GM21825 (cell line): ENCODE data around the gene GPC1.

ENCODE experiments used
- ATAC-seq: cut with Tn5 transposase; IDR thresholded peaks from one replicate; pipeline ENCODE4 v1.9.1; 2021; ENCODE audit warnings: mild to moderate bottlenecking, moderate library complexity; ENCODE audit not compliant: unreplicated experiment

Gene GPC1

DNA sequence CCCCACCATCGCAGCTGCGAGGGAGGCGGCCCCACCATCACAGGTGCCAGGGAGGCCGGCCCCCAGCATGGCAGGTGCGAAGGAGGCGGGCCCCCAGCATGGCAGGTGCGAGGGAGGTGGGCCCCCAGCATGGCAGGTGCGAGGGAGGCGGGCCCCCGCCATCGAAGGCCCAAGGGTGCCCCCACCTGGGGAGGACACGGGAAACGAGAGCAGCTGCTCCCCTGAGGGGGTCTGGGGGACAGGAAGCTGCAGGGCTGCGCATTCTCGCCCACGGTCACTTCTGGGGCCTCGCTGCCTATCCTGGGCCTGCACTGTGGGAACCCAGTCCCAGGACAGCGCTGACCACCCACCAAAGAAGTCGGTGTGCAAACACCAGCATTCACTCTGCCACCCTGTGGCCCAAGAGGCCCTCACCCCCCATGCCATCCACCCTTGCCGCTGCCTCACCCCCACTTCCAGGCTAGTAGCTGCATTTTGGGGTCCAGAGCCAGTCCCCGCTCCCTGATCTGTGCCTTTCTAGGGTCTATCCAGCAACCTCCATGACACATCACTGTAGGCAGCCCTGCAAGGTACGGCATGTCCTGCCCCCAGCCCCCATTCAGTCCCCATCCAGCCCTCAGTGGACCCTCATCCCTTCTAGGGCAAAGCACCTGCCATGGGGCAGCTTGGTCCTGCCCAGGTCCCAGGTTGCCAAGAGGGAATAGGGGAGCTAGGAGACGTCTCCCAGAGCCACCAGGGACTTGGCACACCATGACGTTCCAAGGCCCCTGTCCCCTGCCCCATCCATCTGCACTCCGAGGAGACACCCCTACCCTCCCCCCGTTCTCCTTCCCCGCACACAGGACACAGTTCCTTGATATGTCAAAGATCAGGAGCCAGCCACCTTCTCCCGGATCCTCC lies 24.0 kb upstream of the GPC1 start:
- ATAC-seq, result no peak

DNA sequence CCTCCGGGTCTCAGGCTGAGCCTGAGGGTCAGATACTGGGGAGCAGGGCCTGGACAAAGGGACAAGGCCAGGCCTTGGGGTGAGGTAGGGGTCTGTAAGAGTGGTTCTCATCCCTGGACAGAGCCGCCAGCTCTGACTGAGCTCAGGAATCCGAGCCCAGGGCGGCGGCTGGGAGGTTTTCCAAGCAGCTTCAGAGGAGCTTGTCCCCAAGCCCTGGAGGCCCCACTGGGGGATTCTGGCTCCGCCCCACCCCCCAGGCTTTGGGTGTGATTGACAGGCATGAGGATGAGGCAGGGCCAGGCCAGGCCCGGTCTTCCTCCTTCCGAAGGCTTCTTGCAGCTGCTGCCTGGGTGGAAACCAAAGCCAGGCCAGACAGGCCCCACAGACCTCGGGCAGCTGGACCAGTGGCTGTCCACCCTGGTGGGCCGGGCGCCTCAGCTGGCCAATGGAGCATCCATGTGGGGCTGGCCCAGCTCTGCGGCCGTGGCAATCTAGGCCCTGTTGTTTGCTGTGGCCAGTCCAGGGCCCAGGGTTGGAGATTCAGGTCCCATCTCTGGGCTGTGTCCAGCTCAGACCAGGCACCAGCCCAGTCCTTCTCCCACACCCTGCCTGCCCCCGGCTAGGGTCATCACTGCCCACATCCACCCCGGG lies 23.1 kb upstream of the GPC1 start:
- ATAC-seq, result no peak

DNA sequence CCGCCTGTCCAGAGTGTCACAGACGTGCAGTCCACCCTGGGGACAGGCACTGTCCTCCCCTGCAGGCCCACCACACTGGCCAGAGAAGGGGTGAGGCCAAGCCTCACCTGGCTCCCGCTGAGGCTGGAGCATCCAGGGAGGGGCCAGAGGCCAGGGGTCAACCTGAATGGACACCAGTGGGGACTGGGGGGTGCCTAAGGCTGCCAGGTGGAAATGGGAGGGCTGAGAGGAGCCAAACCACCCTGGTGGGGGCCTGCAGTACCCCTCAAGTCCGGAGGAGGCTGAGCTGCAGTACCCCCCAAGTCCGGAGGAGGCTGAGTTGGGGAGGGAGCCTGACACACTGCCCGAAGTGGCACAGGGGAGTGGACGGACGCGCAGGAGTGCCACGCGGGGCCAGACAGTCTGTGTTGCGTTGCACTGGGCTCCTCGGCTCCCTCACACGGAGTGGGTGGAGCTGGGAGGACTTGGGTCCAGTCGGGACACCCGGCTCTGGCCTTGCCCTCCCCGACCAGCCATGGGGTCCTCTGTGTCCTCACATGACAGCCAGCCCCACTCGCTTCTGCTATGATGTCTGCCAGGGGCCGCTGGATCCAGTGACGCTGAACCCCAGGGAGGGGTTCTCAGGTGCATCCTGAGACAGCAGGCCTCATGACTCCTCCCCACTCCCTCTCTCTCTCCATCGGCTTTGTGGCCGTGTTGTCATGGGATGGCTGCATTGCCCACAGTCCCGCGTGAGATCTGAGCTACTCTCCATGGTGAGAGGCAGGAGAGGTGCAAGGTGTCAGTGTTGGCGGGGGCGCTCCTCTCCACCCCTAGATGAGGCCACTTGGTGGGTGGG lies 22.3 kb upstream of the GPC1 start:
- ATAC-seq, result no peak

DNA sequence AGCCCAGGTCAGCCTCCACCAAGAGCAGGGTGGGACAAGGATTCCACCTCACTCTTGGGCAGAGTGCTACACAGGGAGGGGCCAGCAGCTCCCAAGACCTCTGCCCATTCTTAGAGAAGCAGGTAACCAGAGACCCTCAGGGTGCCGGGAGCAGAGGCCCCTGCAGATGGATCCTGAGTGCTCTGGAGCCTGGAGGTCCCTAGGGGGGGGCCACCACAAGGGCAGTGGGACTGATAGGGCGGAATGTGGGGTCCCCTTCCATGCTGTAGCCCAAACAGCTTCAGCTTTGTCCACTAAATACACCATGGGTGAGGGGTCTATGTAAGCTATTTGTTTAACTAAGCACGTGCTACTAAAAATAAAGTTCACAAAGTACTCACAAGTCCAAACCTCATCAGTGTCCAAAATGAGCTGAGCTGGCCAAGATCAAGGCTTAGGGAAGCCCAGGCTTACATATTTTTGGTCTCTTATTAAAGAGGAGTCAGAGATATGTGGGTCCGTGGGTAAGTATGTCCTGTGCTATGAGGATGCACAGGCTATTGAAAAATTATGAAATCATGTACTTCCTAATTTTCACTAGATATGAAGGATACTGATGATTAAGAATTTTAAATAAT lies 21.5 kb upstream of the GPC1 start:
- no peak for ATAC-seq

DNA sequence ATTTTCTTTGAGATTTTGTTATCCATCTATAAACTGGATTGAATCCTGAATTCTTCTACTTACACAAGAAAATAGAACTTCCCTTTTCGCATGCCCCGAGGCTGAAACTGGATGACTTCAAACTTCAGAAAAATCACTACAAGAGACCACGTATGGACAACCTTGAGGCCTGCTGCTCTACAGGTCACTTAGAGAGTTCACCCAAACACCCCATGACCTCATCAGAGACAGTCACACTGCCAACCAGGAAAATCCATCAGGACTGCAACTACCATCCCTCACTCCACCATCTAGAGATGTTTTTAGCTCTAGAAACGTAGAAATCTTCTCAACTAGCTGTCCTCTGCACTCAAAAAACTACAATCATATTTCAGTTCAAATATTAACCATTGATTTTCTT lies 18.6 kb upstream of the GPC1 start:
- ATAC-seq, result no peak

DNA sequence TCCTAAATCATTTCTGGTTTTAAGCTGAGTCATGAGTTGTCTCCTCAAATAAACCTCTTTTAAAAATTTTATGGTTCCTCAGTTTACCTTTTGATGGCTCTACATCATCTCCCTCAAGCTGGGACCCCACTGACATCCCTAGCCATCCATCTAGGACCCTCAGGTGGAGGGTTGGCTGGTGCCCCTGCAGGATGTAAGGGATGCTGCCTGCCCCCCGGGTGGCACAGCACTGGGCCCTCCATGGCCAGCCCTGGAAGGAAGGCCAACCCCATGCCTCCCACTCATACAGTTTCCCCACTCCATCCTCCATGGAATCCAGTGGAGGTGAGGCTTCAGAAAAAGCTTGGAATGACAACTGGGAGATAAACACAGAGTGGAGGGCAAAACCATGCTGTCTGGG lies 17.2 kb upstream of the GPC1 start:
- no peak for ATAC-seq

DNA sequence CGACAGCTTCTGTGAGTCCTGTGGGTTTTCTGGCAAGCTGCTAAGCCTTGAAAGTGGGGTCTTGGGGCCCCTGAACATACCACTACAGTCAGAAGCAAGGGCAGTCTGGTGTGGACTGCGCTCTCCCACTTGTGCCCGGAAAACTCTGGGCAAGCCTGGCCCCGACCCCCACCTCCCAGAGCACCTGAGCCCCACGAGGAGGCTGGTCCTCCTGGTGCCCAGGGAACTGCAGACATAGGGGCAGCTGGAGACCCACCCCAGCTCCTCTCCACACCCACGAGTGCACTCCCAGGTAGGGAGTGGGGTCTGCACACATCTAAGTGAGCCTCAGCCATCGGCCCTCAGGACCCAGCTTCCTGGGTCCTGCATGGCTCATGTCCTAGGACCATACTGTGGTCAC lies 16.2 kb upstream of the GPC1 start:
- ATAC-seq, result no peak

DNA sequence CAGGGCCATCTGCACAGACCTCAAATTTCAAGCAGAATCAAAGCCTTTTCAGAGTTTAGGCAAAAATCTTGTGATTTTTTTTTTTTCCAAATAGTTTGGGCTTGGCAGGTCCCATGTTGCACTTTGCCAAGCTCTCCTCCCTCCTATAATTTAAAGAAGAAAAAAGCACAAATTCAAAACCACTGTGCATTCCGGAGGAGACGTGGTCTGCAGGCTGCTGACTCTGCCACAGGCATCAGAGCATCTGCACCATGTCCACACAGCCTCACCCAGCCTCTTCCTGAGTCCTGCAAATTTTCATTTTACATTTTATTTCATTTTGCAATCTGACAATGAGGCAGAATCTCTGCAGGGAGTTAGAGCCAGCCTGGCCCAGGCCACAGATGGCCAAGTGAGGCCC lies 15.7 kb upstream of the GPC1 start:
- ATAC-seq, result no peak

DNA sequence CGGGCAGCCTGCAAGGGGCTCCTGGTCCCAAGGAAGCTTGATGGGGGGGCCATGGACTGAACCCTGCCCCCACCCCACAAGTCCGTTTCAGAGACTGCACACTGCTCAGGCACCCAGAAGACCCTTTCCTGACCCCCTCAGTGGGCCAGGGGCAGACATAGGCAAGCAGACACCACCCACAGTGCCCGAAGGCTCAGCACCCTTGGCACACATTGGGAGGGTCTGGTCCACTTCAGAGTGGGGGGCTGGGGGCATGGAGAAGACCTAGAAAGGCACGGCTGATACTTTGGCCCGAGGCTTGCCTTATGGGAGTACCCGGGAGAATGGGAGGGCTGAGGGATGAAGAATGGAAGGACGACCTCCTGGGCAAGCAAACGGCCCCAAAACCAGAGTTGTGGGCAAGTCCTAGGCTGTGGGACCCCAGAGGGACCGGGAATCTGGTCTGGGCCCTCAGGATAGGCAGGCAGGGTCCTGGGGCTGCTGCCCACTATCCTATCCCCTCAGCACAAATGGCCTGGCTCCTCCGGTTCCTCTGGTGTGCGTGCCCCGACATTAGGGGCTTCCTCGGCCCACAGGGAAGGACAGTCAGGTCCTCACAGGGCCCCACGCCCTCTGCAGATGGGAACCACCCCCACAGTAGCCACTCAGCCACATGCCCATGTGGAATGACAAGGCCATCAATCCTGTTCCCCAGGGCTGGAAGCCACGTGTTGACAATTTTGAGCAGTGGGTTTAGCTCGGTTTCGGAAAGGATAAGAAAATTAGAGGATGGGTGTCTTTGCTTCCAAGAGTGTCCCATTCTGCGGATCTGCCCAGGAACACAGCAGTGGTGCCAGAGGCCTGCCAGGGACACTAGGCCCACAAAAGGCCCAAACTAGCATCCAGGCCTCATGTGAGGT lies 15.0 kb upstream of the GPC1 start:
- no peak for ATAC-seq

DNA sequence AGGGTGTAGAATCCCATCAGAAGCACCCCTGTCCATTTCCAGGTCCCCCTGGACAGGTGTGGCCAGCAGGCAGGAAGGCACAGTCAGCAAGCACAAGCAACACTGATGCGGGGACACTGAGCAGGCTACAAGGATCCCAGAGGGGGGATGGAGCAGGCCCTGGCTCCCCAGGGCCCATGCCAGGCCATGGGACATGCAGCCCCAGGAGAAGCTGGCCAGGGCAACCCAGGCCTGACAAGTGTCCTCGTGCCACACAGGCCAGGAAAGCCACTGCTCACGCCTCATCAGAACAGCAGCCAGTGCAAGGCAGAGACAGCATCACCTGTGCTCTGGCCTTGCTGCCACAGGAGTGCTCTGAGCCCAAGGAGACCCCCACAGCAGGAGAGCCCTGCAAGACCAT lies 14.1 kb upstream of the GPC1 start:
- no peak for ATAC-seq

DNA sequence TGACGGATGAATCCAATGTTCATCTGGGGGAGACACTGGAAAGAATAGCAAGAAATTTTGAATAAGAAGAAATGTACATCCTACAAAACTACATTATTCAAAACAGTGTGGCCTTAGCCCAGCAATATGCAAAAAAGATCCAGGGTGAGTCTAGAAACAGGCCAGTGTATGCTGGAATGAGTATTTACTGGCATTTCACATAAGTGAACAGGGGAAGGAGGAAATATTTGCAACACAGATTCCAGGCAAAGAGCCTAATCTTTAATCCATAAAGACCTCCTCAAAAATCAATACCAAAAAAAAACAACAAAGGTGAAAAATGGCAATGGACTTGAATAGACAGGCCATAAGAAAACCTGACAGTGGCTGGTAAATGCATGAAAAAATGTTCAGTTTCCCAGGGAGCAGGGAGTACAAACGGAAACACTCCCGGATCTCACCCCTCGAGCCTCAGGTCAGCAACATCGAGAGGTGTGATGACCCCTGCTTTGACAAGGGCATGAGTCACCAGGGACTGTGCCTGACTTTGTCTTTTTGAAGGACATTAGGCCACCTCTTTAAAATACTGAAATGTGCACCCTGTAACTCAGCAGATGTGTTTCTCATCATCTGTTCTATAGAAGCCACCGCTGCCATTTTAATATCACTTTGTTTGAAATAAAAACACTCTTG lies 12.7 kb upstream of the GPC1 start:
- ATAC-seq, result no peak

DNA sequence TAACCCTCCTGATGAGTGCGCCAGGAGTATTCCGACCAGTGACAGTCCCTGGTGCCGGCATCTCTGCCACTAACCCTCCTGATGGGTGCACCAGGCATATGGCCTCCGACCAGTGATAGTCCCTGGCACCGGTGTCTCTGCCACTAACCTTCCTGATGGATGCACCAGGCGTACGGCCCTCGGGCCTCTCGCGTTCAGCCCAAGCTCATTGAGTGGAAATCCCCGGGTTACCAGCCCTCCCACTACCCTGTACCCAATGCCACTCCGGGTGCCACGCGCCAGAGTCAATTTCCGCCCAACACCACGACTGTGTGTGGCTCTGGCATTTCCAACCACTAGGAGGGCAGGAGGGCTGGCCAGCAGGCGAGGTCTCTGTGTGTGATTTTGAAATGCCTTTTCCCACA lies 11.7 kb upstream of the GPC1 start:
- no peak for ATAC-seq

DNA sequence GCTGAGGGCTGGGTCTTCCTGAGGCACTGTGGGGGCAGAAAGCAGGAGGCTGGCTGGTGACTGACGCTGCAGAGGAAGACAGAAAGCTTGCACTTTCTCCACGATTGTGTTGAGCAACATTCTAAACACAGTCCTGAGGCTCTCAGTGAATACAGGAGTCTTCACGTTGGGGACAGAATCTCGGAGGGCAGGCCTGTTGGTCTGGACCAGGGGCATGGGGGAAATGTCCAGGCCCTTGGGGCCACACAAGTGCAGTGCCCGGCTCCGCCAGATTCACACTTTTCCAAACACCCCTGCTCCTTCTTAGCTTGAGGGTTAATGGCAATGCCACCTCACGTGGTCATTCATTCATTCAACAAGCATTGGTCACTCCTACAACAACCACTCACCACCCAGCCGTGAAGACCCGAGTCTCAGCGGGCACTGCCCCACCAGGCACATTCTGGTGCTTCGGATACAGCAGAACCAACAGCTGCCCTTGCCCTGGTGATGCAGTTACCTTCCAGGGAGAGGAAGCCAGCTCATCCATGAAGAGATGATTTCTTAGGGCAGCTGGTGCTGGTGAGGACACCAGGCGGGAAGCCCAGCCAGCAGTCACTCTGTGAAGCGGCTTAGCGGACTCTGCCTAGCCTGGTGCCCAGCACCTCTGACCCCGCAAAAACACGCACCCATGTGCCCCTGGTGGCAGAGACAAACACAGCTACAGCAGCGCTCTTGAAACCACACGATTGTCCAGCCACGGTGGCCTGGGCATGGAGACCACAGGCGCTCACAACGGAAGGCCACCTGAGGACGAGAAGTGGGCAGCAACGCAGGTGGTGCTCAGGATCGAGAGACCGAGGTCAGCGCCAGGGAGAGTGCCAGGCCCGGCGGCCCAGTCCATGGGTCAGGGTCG lies 10.9 kb upstream of the GPC1 start:
- ATAC-seq, result no peak

DNA sequence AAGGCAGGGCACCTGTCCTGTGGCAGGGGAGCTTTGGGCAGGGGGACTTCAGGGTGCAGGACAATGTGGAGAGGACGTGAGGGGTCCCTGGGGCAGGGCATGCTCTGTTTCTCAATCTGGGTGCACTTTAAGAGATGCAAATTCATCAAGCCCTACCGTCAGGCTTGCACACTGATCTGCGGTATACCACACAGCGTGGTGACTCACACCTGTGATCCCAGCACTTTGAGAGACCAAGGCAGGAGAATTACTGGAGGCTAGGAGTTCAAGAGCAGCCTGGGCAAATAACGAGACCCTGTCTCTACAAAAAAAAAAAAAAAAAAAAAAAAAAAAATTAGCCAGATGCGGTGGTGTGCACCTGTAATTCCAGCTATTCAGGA lies 10.2 kb upstream of the GPC1 start:
- ATAC-seq, result no peak

DNA sequence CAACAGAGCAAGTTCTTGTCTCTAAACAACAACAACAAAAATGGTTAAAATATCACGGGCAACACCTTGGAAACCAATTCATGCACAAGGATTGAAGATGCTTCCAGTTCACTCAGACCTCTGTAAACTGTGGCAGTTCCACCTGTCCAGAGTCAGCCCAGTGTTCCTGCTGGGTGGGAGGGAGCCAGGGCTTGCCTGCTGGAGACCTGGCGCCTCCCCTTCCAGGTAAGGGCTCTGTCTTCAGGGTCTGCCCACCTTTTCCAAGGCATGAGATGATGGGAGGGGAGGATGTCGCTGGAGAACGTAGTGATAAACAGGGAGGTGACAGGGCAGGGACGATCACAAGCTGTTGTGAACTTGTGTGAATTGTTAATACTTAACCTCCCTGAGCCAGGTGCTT lies 9.8 kb upstream of the GPC1 start:
- no peak for ATAC-seq

DNA sequence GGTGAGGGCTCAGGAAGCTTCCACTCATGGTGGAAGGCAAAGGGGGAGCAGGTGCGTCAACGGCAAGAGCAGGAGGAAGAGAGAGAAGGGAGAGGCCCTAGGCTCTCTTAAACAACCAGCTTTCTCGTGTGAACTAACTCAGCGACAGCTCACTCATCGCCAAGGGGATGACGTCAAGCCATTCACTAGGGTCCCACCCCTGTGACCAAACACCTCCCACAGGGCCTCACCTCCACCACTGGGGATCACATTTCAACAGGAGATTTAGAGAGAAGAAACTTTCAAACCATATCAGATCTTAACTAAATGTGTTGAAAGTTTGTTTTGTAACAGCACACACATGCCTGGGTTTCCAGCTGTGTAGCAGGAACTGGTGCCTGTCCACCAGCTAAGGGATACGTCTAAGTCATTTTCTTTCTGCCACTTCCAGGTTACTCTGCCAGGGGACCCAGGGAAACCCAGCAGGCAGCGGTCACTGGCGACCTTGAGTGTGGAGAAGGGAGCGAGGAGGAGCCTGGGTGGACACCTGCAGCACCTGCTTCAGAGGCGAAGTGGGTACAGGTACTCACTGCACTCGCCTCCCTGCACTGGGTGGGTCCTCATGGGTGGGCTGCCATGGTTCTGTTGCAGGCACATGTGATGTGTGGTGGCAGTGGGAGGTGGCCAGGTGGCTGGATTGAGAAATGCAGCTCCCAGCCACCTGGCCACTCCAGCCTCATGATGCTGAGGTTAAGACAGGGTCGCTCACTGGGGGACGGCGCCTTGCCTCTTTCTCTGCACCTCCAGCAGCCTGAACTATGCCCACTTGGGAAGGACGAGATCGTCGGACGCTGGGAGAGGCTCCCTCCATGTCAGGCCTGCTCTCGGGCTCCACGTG lies 8.4 kb upstream of the GPC1 start:
- no peak for ATAC-seq

DNA sequence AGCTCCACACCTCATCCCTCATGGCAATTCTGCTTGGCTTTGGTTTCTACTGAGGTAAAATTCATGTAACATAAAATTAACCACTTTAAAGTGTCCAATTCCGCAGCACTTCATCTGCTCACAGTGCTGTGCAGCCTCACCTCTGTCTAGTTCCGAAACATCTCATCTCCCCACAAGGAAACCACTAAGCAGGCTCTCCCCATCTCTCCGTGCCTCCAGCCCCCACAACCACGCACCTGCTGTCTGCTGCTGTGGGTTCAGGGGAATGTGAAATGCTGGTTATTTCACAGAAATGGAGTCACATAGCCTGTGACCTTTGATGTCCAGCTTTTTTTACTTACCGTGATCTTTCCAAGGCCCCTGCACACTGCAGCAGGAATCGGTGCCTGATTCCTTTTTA lies 7.7 kb upstream of the GPC1 start:
- ATAC-seq, result no peak

DNA sequence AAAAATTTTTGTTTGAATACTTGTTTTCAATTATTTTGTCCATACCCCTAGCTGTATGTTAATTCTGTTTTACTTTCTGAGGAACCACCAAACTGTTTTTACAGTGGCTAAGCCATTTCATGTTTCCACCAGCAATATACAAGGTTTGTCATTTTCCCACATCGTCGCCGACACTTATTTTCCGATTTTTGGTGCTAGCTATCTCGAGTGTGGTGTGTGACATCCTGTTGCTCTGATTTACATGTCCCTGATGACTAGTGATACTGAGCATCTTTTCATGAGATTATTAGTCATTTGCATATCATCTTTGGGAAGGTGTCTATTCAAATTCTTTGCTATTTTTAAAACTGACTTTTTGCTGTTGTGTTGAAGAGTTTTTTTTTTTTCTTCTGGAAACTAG lies 7.2 kb upstream of the GPC1 start:
- no peak for ATAC-seq
